ENCODE measurements around the gene PFKFB1.

DNA sequence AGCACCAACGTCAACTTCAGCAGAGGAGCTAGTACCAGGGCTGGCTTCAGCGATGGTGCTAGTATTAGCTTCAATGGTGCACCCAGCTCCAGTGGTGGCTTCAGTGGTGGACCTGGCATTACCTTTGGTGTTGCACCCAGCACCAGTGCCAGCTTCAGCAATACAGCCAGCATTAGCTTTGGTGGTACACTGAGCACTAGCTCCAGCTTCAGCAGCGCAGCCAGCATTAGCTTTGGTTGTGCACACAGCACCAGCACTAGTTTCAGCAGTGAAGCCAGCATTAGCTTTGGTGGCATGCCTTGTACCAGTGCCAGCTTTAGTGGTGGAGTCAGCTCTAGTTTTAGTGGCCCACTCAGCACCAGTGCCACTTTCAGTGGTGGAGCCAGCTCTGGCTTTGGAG is 65.1 kb downstream of the PFKFB1 start:
- TF ChIP-seq ZNF274 (IDR thresholded peaks at IDR 0.05; ENCODE audit: low read depth, low read length) (no peak), SUZ12 (IDR thresholded peaks at IDR 0.05; ENCODE audit: extremely low read depth, insufficient read depth, insufficient read length) (no peak), YY1 (IDR thresholded peaks at IDR 0.05; ENCODE audit: insufficient read depth, insufficient read length) (no peak)

Measured in NT2/D1 (cell line).